Heart left ventricle (tissue), 13 donors: ENCODE results near the gene FOXM1.

ENCODE experiments used
- POLR2A ChIP-seq, 2 donors: fragments of 450-650 bp; IDR thresholded peaks; one replicate each; pipeline ENCODE4 v1.6.1; 2017; ENCODE audit warnings: antibody characterized with exemption in 2 of 2, mild to moderate bottlenecking in 2 of 2, moderate library complexity in 2 of 2
- TF ChIP-seq, protein P1 (sequence below), 12 donors: fragments of 200-600 bp; sonication (generic) in 4 of 12; IDR thresholded peaks; one replicate each; pipeline versions ENCODE4 v1.5.0 to v1.8.0; 2018 to 2022; ENCODE audit warnings: antibody characterized with exemption in 12 of 12, mild to moderate bottlenecking in 5 of 12
- donor health status: ischemic (EF 13 %, LVEDD 7.1; RV severe dilation, severe dysfunction).
- donor health status: DM: no; HTN: yes; CAD: no.
- donor health status: DM: no; HTN: no; CAD: no.
- donor health status: ischemic (EF 25% LVEDD 6.9; RV normal size, moderate dysfunction).
- donor health status: ischemic (EF 25% LVEDD 5.7; RV mildly dilated, moderate dysfunction).
- donor health status: ischemic (EF 35%, LVEDD 5.7; RV mildly dilated, moderate dysfunction).
- donor health status: nonischemic (EF 11% LVEDD 7.7; RV severe dilation, severe dysfunction).
- donor health status: DM: yes; HTN: yes; CAD: no.
- donor health status: PGD.
- donor health status: ischemic (EF 29% LVEDD 5.4; RV normal size, mild dysfunction).
- donor health status: nonischemic (EF 23%, LVEDD 6.1; RV moderate dilation, normal function).

GRCh38 chr12:2853626-2854025, 23.3 kb downstream of the FOXM1 start:
- TF ChIP-seq, protein P1, sequence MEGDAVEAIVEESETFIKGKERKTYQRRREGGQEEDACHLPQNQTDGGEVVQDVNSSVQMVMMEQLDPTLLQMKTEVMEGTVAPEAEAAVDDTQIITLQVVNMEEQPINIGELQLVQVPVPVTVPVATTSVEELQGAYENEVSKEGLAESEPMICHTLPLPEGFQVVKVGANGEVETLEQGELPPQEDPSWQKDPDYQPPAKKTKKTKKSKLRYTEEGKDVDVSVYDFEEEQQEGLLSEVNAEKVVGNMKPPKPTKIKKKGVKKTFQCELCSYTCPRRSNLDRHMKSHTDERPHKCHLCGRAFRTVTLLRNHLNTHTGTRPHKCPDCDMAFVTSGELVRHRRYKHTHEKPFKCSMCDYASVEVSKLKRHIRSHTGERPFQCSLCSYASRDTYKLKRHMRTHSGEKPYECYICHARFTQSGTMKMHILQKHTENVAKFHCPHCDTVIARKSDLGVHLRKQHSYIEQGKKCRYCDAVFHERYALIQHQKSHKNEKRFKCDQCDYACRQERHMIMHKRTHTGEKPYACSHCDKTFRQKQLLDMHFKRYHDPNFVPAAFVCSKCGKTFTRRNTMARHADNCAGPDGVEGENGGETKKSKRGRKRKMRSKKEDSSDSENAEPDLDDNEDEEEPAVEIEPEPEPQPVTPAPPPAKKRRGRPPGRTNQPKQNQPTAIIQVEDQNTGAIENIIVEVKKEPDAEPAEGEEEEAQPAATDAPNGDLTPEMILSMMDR (IDR thresholded peaks at IDR 0.05): peak; percentile 72 to 92 (median 81)
- TF ChIP-seq POLR2A (IDR thresholded peaks at IDR 0.05): no peak
